Gastrocnemius medialis (tissue), 4 donors: ENCODE data around the gene BAK1. TPM values are rescaled to one million over a fixed set of nuclear protein-coding genes. Genes with fewer than 3 reads are reported as not detected.
"Not testable (repeated sequence)": the region's sequence is repeated elsewhere in the genome, so short reads cannot be mapped to it uniquely, and the experiment has no call there.

Experiments
- ATAC-seq, 2 donors: fragments of 150-250 bp; one replicate each; pipeline ENCODE4 v1.9.1; 2016
- DNase-seq, 2 donors: peaks; one replicate each; pipeline ENCODE4 v3.0.0-alpha.2; 2019
- H3K27ac ChIP-seq, 4 donors: fragments of 200-600 bp; sonication (generic); 1 replicate in 1 of 4; 2 replicates in 3 of 4; pipeline ENCODE4 v1.5.1; 2016 to 2018; ENCODE audit warnings: mild to moderate bottlenecking in 2 of 4, moderate library complexity in 1 of 4
- H3K27me3 ChIP-seq, 3 donors: fragments of 200-600 bp; sonication (generic) in 2 of 3; 1 replicate in 1 of 3; 2 replicates in 2 of 3; pipeline versions ENCODE4 v1.5.1 to v1.6.0; 2016 to 2019; ENCODE audit warnings: mild to moderate bottlenecking in 1 of 3, moderate library complexity in 1 of 3
- H3K36me3 ChIP-seq, 2 donors: fragments of 200-600 bp; sonication (generic) in 1 of 2; one replicate each; pipeline ENCODE4 v1.5.1; 2017 to 2018
- H3K4me1 ChIP-seq, 2 donors: fragments of 200-600 bp; sonication (generic) in 1 of 2; one replicate each; pipeline ENCODE4 v1.5.1; 2016 to 2017; ENCODE audit warnings: mild to moderate bottlenecking in 2 of 2
- H3K4me3 ChIP-seq, 4 donors: fragments of 200-600 bp; sonication (generic) in 3 of 4; 1 replicate in 1 of 4; 2 replicates in 3 of 4; pipeline ENCODE4 v1.5.1; 2016 to 2019; ENCODE audit warnings: mild to moderate bottlenecking in 2 of 4
- H3K9me3 ChIP-seq, 3 donors: fragments of 200-600 bp; sonication (generic) in 2 of 3; 1 replicate in 1 of 3; 2 replicates in 2 of 3; pipeline ENCODE4 v1.5.1; 2016 to 2019
- POLR2A ChIP-seq, 2 donors: fragments of 450-650 bp; IDR thresholded peaks; one replicate each; pipeline ENCODE4 v1.6.1; 2017; ENCODE audit warnings: antibody characterized with exemption in 2 of 2, mild to moderate bottlenecking in 2 of 2, moderate library complexity in 2 of 2
- in situ Hi-C, 4 donors: fragments of 200-750 bp; cut with MboI; loops; one replicate each; pipeline versions ENCODE4 v1.15.0 to v1.8.0; 2017; ENCODE audit warnings: low sequenced_read_pairs in 4 of 4
- intact Hi-C: fragments of 100-400 bp; cut with DNase I; formaldehyde crosslinking; loops from one replicate; pipeline ENCODE4 v1.15.1; 2023; ENCODE audit warnings: low total_unique reads
- total RNA-seq, 4 donors: library from RNA; depleted of rRNA; stranded (reverse); fragments of >200 nt; gene quantifications; one replicate each; pipeline versions ENCODE4 v1.1.0 to v1.2.3, GENCODE V29; 2016
- TF ChIP-seq, protein P1 (sequence below), 5 experiments: fragments of 450-650 bp in 3 of 5; fragments of 200-600 bp in 2 of 5; sonication (generic) in 2 of 5; IDR thresholded peaks in 4 of 5; conservative IDR thresholded peaks in 1 of 5; 1 replicate in 4 of 5; 2 replicates in 1 of 5; pipeline ENCODE4 v1.5.1; 2016 to 2019; ENCODE audit warnings: antibody characterized with exemption in 5 of 5, mild to moderate bottlenecking in 3 of 5, moderate library complexity in 3 of 5

The BAK1 gene
- total RNA-seq, 4 donors from 2014 or later: 5.8 to 11.7 (median 8.2) TPM

DNA sequence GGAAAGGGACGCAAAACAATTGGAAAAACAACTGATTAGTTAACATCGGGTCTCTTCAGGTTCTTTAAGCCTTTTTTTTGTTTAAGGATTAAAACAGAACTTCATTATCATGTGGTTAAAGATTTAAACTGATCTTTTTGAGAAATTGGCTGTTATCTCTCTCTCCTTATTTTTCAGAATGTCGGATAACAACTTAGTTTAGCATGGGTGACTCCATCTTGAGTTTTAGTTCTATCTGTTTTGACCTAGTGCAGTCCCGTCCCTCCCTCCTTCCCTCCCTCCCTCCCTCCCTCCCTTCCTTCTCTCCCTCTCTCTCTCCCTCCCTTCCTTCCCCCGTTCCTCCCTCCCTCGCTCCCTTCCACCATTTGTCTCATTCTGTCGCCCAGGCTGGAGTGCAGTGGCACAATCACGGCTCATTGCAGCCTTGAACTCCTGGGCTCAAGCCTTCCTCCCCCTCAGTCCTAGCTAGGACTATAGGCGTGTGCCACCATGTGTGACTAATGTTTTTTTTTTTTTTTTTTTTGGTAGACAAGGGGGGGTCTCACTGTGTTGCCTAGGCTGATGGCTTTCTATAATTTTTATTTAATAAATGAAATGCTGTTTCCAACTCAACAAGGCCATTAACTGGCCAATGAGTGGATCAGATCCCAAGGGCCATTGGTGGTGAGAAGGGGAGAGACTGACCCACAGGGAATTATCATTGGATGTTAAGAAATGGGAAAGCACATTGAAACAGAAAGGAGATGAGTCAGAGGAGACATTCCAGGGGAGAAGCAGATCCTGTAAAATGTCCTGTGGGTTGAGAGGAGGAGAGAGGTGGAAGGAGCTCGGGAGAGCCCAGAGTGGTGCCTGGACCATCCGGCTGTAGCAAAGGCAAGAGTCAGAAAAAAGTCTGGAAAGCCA lies 13.6 kb downstream of the BAK1 start:
- Histone ChIP-seq H3K9me3 (no peaks in the 10 kb centered on the region), H3K36me3 (no peaks in the 10 kb centered on the region), H3K4me1 (peaks cover 4 to 5% of the 10 kb centered on the region in 2 donors), H3K4me3 (no peak overlapping the region), H3K27ac (no peak overlapping the region), H3K27me3 (no peaks in the 10 kb centered on the region)
- DNase-seq: no peak
- intact Hi-C loops (no loop called here), in situ Hi-C loops (no loop called here)
- no peak for TF ChIP-seq POLR2A (IDR thresholded peaks at IDR 0.05)
- TF ChIP-seq, protein P1, sequence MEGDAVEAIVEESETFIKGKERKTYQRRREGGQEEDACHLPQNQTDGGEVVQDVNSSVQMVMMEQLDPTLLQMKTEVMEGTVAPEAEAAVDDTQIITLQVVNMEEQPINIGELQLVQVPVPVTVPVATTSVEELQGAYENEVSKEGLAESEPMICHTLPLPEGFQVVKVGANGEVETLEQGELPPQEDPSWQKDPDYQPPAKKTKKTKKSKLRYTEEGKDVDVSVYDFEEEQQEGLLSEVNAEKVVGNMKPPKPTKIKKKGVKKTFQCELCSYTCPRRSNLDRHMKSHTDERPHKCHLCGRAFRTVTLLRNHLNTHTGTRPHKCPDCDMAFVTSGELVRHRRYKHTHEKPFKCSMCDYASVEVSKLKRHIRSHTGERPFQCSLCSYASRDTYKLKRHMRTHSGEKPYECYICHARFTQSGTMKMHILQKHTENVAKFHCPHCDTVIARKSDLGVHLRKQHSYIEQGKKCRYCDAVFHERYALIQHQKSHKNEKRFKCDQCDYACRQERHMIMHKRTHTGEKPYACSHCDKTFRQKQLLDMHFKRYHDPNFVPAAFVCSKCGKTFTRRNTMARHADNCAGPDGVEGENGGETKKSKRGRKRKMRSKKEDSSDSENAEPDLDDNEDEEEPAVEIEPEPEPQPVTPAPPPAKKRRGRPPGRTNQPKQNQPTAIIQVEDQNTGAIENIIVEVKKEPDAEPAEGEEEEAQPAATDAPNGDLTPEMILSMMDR (IDR thresholded peaks at IDR 0.05 in 4 of 5, conservative IDR thresholded peaks at IDR 0.05 in 1 of 5): no peak
- ATAC-seq: no peak

DNA sequence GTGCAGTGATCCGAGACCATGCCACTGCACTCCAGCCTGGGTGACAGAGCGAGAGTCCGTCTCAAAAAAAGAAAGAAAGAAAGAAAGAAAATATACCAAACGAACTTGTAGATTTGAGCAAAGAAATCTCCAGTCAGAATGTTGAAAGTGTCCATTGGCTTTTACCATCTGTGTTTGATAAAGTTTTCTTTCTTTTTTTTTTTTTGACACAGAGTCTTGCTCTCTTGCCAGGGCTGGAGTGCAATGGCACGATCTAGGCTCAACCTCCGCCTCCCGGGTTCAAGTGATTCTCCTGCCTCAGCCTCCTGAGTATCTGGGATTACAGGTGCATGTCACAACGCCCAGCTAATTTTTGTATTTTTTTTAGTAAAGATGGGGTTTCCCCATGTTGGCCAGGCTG lies 21.3 kb downstream of the BAK1 start:
- no peak overlapping the region for H3K4me3 ChIP-seq
- H3K27ac ChIP-seq: no peak overlapping the region
- no peaks in the 10 kb centered on the region for H3K4me1 ChIP-seq
- H3K27me3 ChIP-seq: no peaks in the 10 kb centered on the region
- intact Hi-C loops: no loop called here
- no peaks in the 10 kb centered on the region for H3K36me3 ChIP-seq
- no peak for TF ChIP-seq POLR2A (IDR thresholded peaks at IDR 0.05)
- TF ChIP-seq, protein P1 (IDR thresholded peaks at IDR 0.05 in 4 of 5, conservative IDR thresholded peaks at IDR 0.05 in 1 of 5): no peak
- DNase-seq (no peak), ATAC-seq (no peak)
- in situ Hi-C loops: no loop called here
- no peaks in the 10 kb centered on the region for H3K9me3 ChIP-seq

DNA sequence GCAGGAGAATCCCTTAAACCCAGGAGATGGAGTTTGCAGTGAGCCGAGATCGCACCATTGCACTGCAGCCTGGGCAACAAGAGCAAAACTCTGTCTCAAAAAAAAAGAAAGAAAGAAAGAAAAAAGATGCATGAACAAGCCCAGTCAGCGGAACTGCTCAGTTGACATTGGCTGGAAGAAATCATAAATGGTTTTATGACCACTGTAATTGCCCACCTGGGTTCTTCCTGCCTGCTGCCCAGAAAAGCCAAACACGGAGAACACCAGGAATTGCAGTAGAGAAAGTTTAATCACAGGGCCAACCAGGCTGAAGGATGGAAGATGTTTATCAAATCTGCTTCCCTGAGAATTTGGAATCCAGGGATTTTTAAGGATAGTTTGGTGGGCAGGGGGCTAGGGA lies 22.7 kb downstream of the BAK1 start:
- Histone ChIP-seq H3K4me1 (no peaks in the 10 kb centered on the region), H3K36me3 (no peaks in the 10 kb centered on the region), H3K27ac (no peak overlapping the region), H3K9me3 (no peaks in the 10 kb centered on the region), H3K4me3 (no peak overlapping the region), H3K27me3 (no peaks in the 10 kb centered on the region)
- intact Hi-C loops: no loop called here
- TF ChIP-seq, protein P1 (IDR thresholded peaks at IDR 0.05 in 4 of 5, conservative IDR thresholded peaks at IDR 0.05 in 1 of 5): no peak
- TF ChIP-seq POLR2A (IDR thresholded peaks at IDR 0.05): no peak
- in situ Hi-C loops: no loop called here
- DNase-seq: no peak
- no peak for ATAC-seq

DNA sequence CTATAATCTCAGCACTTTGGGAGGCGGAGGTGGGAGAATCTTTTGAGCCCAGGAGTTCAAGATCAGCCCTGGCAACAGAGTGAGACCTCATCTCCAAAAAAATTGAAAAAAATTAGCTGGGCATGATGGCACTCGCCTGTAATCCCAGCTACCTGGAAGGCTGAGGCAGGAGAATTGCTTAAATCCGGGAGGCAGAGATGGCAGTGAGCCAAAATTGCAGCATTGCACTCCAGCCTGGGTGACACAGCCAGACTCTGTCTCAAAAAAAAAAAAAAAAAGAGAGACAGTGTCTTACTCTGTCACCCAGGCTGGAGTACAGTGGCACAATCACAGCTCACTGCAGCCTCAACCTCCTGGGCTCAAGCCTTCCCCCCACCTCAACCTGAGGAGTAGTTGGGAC lies 27.2 kb downstream of the BAK1 start:
- intact Hi-C loops, H3K4me3 ChIP-seq, in situ Hi-C loops, DNase-seq, H3K27me3 ChIP-seq, ATAC-seq, H3K4me1 ChIP-seq, H3K36me3 ChIP-seq, H3K9me3 ChIP-seq, H3K27ac ChIP-seq: not testable (repeated sequence)

DNA sequence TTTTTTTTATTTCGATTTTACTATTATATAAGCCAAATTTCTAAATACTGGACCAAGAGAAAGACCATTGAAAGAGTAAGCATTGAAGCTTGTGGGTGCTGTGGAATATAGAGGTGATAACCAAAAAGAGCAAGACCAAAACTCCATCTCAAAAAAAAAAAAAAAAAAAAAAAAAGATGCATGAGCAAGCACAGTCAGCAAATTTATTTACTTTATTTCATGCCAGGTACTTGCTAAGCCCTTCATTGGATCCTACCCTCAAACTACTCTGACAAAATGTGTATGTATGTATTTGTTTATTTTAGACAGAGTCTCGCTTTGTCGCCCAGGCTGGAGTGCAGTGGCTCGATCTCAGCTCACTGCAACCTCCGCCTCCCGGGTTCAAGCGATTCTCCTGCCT lies 27.8 kb downstream of the BAK1 start:
- DNase-seq (no peak), ATAC-seq (no peak)
- in situ Hi-C loops: no loop called here
- Histone ChIP-seq H3K27me3 (no peaks in the 10 kb centered on the region), H3K4me1 (no peaks in the 10 kb centered on the region), H3K36me3 (no peaks in the 10 kb centered on the region), H3K27ac (no peak overlapping the region), H3K9me3 (no peaks in the 10 kb centered on the region), H3K4me3 (no peak overlapping the region)
- TF ChIP-seq, protein P1 (IDR thresholded peaks at IDR 0.05 in 4 of 5, conservative IDR thresholded peaks at IDR 0.05 in 1 of 5): no peak
- TF ChIP-seq POLR2A (IDR thresholded peaks at IDR 0.05): no peak
- intact Hi-C loops: no loop called here
